ENCODE results near the gene FKBP1A. TPM values are rescaled to one million over a fixed set of nuclear protein-coding genes. Genes with fewer than 3 reads are reported as not detected.

FKBP1A gene
- total RNA-seq, 3 donors from 2014 or later, result 115 to 191 (median 128) TPM

DNA sequence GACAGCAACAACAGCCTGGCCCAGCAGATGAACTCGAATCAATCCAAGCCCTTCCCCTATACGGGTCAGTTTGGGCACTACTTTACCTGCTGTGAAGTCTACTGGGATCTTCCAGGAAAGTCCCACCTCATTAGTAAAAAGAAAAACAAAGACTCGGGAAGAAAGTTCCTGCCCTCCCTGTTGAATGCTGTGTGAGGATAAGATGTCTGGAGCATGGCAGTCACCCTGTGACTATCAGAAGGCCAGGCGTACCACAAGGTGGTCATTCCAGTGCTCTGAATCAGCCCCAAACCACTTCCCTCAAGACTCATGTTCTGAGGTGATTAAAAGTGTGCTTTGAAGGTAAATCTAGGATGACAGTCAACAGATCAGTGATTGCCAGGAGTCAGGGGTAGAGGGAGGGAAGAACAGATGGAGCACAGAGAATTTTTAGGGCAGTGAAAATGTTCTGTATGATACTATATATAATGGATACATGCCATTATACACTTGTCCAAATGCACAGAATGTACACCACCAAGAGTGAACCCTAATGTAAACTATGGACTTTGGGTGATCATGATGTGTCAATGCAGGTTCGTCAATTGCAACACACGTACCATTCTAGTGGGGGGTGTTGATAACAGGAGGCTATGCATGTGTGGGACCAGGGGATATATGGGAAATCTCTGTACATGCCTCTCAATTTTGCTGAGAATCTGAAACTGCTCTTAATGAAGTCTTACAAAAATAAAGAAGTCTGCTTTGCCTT, 14.7 kb downstream of the FKBP1A start:
- intact Hi-C loops (cut with DNase I; ENCODE audit: low total_unique reads), result loop anchor here (1.0 kb wide), 1 partner anchor 19 kb away; no protein-coding TSS in a partner anchor
- Histone ChIP-seq H3K36me3 (no peaks in the 10 kb centered on the region), H3K4me1 (peaks cover 0 to 4% of the 10 kb centered on the region in 2 donors), H3K27ac (peak overlapping the region in 1 of 2 donors; percentile 59), H3K4me3 (no peak overlapping the region), H3K9me3 (no peaks in the 10 kb centered on the region), H3K27me3 (no peaks in the 10 kb centered on the region)
- DNase-seq (ENCODE audit: low spot score in 2 of 2), result no peak
- TF ChIP-seq POLR2AphosphoS5 (IDR thresholded peaks at IDR 0.05) (no peak), POLR2A (IDR thresholded peaks at IDR 0.05) (no peak), CTCF (IDR thresholded peaks at IDR 0.05) (no peak)

DNA sequence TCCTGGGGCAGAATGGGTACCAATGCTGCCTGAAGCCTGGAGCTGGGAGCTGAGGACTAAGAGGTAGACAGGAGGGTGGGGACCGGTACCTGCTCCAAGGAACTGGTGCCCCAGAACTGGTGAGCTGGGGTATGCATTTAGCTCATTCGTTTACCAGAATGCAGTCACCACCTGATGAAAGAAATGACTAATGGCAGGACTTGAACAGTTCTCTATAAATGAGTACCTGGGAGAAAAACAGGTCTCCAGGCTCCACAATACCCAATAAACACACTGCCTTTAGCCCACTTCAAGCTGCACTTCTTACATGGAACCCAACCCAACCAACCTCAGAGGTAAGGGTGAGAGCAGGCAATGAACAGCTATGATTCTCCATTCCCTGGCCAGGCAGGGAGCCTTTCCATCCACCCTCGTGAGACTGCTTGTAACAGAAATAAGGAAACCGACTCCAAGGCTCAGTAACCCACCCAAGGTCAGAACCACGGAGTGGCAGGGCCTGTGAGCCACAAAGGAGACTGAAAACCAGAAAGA, 15.4 kb downstream of the FKBP1A start:
- DNase-seq (ENCODE audit: low spot score in 2 of 2), result no peak
- intact Hi-C loops (cut with DNase I; ENCODE audit: low total_unique reads), result no loop called here

DNA sequence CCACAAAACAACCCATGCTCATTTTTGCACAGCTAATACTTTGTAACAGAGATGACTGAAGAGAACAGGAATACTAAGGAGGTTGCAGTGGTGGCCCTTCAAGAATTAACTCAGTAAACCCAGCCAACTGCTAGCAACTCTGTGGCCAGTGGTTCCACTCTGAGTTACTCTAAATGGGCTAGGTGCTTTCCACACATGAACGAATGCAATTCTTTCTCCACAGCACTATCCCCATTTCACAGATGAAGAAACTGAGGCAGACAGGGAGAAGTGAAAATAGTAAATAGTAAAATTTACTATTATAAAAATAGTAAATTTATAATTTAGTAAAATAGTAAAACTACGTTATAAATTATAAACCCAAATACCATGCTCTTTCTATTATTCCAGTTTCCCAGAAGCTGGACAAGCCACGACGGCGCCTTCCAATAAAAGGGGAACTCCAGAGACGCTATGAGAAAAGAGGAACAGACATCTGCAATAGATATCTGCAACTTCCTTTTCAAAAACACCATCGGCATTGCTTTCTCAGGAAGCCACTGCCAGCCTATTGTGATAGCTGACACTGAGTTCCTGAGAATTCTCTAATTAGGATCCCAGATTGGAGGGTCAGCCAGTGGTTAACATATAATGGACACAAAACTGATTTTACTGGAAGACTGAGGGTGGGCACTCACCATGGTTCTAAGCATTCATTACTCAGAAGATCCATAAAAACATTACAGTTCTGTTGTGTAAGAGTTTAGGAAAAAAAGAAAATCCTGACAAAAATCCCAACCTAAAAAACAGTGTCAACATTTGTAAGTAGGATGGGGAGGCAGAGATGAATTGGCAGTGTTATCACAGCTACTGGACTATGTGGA, 16.2 kb downstream of the FKBP1A start:
- TF ChIP-seq POLR2A (IDR thresholded peaks at IDR 0.05) (no peak), POLR2AphosphoS5 (IDR thresholded peaks at IDR 0.05) (no peak), CTCF (IDR thresholded peaks at IDR 0.05) (no peak)
- no peaks in the 10 kb centered on the region for H3K4me1 ChIP-seq
- DNase-seq (ENCODE audit: low spot score in 2 of 2), result no peak
- H3K4me3 ChIP-seq, result no peak overlapping the region
- H3K36me3 ChIP-seq, result no peaks in the 10 kb centered on the region
- no peaks in the 10 kb centered on the region for H3K27me3 ChIP-seq
- H3K9me3 ChIP-seq, result no peaks in the 10 kb centered on the region
- H3K27ac ChIP-seq, result peak overlapping the region in 1 of 2 donors; percentile 59
- intact Hi-C loops (cut with DNase I; ENCODE audit: low total_unique reads), result no loop called here

More for the DNA sequence above, 15.4 kb downstream of the FKBP1A start:
- H3K4me3 ChIP-seq, result no peak overlapping the region
- H3K9me3 ChIP-seq, result no peaks in the 10 kb centered on the region
- H3K27ac ChIP-seq, result peak overlapping the region in 1 of 2 donors; percentile 59
- H3K27me3 ChIP-seq, result no peaks in the 10 kb centered on the region
- TF ChIP-seq POLR2A (IDR thresholded peaks at IDR 0.05) (no peak), POLR2AphosphoS5 (IDR thresholded peaks at IDR 0.05) (no peak), CTCF (IDR thresholded peaks at IDR 0.05) (no peak)
- no peaks in the 10 kb centered on the region for H3K36me3 ChIP-seq
- H3K4me1 ChIP-seq, result peaks cover 0 to 1% of the 10 kb centered on the region in 2 donors

GRCh38 chr20:1376007-1376406, 16.8 kb downstream of the FKBP1A start:
- no peak for DNase-seq (ENCODE audit: low spot score in 2 of 2)
- Histone ChIP-seq H3K4me3 (no peak overlapping the region), H3K27ac (peak overlapping the region in 1 of 2 donors; percentile 44), H3K4me1 (no peaks in the 10 kb centered on the region), H3K36me3 (no peaks in the 10 kb centered on the region), H3K9me3 (no peaks in the 10 kb centered on the region), H3K27me3 (no peaks in the 10 kb centered on the region)
- intact Hi-C loops (cut with DNase I; ENCODE audit: low total_unique reads), result no loop called here
- TF ChIP-seq CTCF (IDR thresholded peaks at IDR 0.05) (no peak), POLR2A (IDR thresholded peaks at IDR 0.05) (no peak), POLR2AphosphoS5 (IDR thresholded peaks at IDR 0.05) (no peak)
